Esophagus muscularis mucosa (tissue), 4 donors: ENCODE results near the gene ZNF605. TPM values are rescaled to one million over a fixed set of nuclear protein-coding genes. Genes with fewer than 3 reads are reported as not detected.

Experiments used
- DNase-seq: peaks from one replicate; pipeline ENCODE4 v3.0.0-alpha.2; 2017; ENCODE audit errors: extremely low spot score
- H3K27ac ChIP-seq, 4 donors: fragments of 200-600 bp; sonication (generic); replicated peaks in 1 of 4; 1 replicate in 3 of 4; 2 replicates in 1 of 4; pipeline ENCODE4 v1.5.1; 2016 to 2019; ENCODE audit warnings: mild to moderate bottlenecking in 1 of 4
- H3K27me3 ChIP-seq, 4 donors: fragments of 200-600 bp; sonication (generic); one replicate each; pipeline versions ENCODE4 v1.5.1 to v1.6.0; 2016 to 2019
- H3K36me3 ChIP-seq, 4 donors: fragments of 200-600 bp; sonication (generic); one replicate each; pipeline ENCODE4 v1.5.1; 2016 to 2019
- H3K4me1 ChIP-seq, 4 donors: fragments of 200-600 bp; sonication (generic); one replicate each; pipeline ENCODE4 v1.5.1; 2016 to 2019
- H3K4me3 ChIP-seq, 4 donors: fragments of 200-600 bp; sonication (generic); 1 replicate in 2 of 4; 2 replicates in 2 of 4; pipeline ENCODE4 v1.5.1; 2016 to 2019; ENCODE audit warnings: mild to moderate bottlenecking in 4 of 4, moderate library complexity in 1 of 4
- H3K9me3 ChIP-seq, 4 donors: fragments of 200-600 bp; sonication (generic); 1 replicate in 3 of 4; 2 replicates in 1 of 4; pipeline ENCODE4 v1.5.1; 2016 to 2019
- CTCF ChIP-seq, 3 experiments: fragments of 200-600 bp in 2 of 3; fragments of 450-650 bp in 1 of 3; sonication (generic) in 2 of 3; IDR thresholded peaks; one replicate each; pipeline ENCODE4 v1.5.1; 2017 to 2019; ENCODE audit warnings: antibody characterized with exemption in 3 of 3, mild to moderate bottlenecking in 2 of 3, moderate library complexity in 1 of 3
- EP300 ChIP-seq: sonication (generic); formaldehyde crosslinking; IDR thresholded peaks from one replicate; pipeline ENCODE4 v1.6.1; 2017; ENCODE audit warnings: antibody characterized with exemption
- POLR2A ChIP-seq: fragments of 450-650 bp; IDR thresholded peaks from one replicate; pipeline ENCODE4 v1.6.1; 2017; ENCODE audit warnings: antibody characterized with exemption, moderate library complexity, mild to moderate bottlenecking, low read depth
- POLR2AphosphoS5 ChIP-seq, 2 donors: sonication (generic); formaldehyde crosslinking; IDR thresholded peaks; one replicate each; pipeline ENCODE4 v1.6.1; 2017; ENCODE audit warnings: antibody characterized with exemption in 2 of 2
- WGBS: methylation state at CpG from one replicate; pipeline ENCODE4 v1.1.5; 2018; 5-methylcytosine and 5-hydroxymethylcytosine counted together
- intact Hi-C: fragments of 100-400 bp; cut with DNase I; formaldehyde crosslinking; loops from one replicate; pipeline ENCODE4 v1.15.1; 2023
- total RNA-seq, 4 donors: library from RNA; depleted of rRNA; stranded (reverse); fragments of >200 nt; gene quantifications; one replicate each; pipeline versions ENCODE4 v1.1.0 to v1.2.1, GENCODE V29; 2016

The ZNF605 gene
- total RNA-seq, 4 donors from 2014 or later, result 5.5 to 9.0 (median 6.1) TPM

- Histone ChIP-seq H3K27me3 (no peaks in the 10 kb centered on the region), H3K4me3 (no peak overlapping the region), H3K36me3 (peaks cover 6 to 47% (median 25%) of the 10 kb centered on the region in 4 donors), H3K9me3 (peaks cover 0 to 64% (median 32%) of the 10 kb centered on the region in 4 donors), H3K4me1 (no peaks in the 10 kb centered on the region), H3K27ac (no peak overlapping the region)
- intact Hi-C loops, result no loop called here
- no peak for DNase-seq
- TF ChIP-seq EP300 (no peak), POLR2AphosphoS5 (IDR thresholded peaks at IDR 0.05) (no peak), POLR2A (no peak), CTCF (IDR thresholded peaks at IDR 0.05) (no peak)
- WGBS, result 93% methylated on average over 2 of the region's 2 CpGs
Observed at GRCh38 chr12:132936163-132936562, 19.9 kb downstream of the ZNF605 start.

GRCh38 chr12:132926415-132926833, 29.7 kb downstream of the ZNF605 start:
- intact Hi-C loops, result no loop called here
- Histone ChIP-seq H3K9me3 (peaks cover 14 to 100% (median 87%) of the 10 kb centered on the region in 4 donors), H3K4me3 (no peak overlapping the region), H3K4me1 (no peaks in the 10 kb centered on the region), H3K27me3 (no peaks in the 10 kb centered on the region), H3K27ac (no peak overlapping the region), H3K36me3 (peaks cover 18 to 63% (median 46%) of the 10 kb centered on the region in 4 donors)
- DNase-seq, result no peak
- WGBS, result 98% methylated on average over 6 of the region's 6 CpGs
- no peak for TF ChIP-seq EP300
- TF ChIP-seq POLR2AphosphoS5 (IDR thresholded peaks at IDR 0.05), result no peak
- no peak for TF ChIP-seq POLR2A
- no peak for TF ChIP-seq CTCF (IDR thresholded peaks at IDR 0.05)

GRCh38 chr12:132925597-132926414, 30.3 kb downstream of the ZNF605 start:
- H3K27me3 ChIP-seq, result no peaks in the 10 kb centered on the region
- no peak for DNase-seq
- 97% methylated on average over 8 of the region's 8 CpGs for WGBS
- no peaks in the 10 kb centered on the region for H3K4me1 ChIP-seq
- H3K36me3 ChIP-seq, result peaks cover 18 to 60% (median 43%) of the 10 kb centered on the region in 4 donors
- no peak overlapping the region for H3K4me3 ChIP-seq
- H3K9me3 ChIP-seq, result peaks cover 14 to 99% (median 87%) of the 10 kb centered on the region in 4 donors
- intact Hi-C loops, result no loop called here
- no peak overlapping the region for H3K27ac ChIP-seq
- no peak for TF ChIP-seq POLR2AphosphoS5 (IDR thresholded peaks at IDR 0.05)
- no peak for TF ChIP-seq POLR2A
- no peak for TF ChIP-seq CTCF (IDR thresholded peaks at IDR 0.05)
- TF ChIP-seq EP300, result no peak

GRCh38 chr12:132924356-132924755, 31.8 kb downstream of the ZNF605 start:
- Histone ChIP-seq H3K4me1 (no peaks in the 10 kb centered on the region), H3K27ac (no peak overlapping the region), H3K36me3 (peaks cover 8 to 45% (median 31%) of the 10 kb centered on the region in 4 donors), H3K9me3 (peaks cover 14 to 98% (median 85%) of the 10 kb centered on the region in 4 donors), H3K27me3 (no peaks in the 10 kb centered on the region), H3K4me3 (no peak overlapping the region)
- no peak for DNase-seq
- TF ChIP-seq CTCF (IDR thresholded peaks at IDR 0.05) (no peak), POLR2A (no peak), EP300 (no peak), POLR2AphosphoS5 (IDR thresholded peaks at IDR 0.05) (no peak)
- 98% methylated on average over 3 of the region's 3 CpGs for WGBS
- intact Hi-C loops, result no loop called here
